ENCODE results near the gene KRTAP10-3.

DNA sequence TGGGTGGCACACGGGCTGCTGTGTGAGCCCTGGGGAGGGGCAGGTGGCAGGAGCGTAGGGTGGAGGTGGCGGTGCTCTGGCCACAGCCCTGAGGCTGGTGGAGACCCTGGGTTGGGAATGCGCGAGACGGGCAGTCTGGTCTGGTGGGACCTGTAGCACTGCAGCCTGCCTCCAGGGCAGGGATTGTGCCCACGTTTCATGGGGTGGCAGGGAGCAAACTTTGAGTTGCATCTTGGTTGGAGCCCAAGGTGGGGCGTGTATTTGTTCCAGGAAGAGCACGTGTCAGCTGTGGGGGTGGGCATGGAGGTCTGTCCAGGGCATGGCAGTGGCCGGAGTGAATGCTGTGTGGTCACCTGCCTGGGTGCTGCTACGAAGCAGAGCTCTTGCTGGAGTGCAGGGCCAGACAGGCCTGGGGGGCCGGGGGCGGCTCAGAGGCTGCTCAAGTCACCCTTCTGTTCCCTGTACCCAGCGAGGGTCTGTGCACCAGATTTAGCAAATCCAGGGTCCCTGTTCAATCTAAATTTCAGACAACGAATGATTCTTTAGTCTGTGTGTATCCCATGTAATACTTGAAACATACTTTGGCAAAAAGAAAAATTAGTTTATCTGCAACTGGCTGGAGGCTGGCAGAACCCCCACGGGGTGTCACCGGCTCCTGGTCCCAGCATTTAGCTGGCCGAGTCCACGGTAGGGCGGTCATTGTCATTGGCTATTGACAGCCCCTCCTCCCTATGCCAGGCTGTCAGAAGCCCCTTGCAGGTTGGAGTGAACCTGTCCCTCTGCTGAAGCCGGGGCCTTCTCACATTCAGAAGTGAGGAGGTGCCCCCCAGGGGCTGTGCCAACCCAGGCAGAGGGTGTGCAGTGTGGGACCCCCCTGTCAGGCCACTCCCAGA, 45.9 kb downstream of the KRTAP10-3 start:
- TF ChIP-seq, protein P1, sequence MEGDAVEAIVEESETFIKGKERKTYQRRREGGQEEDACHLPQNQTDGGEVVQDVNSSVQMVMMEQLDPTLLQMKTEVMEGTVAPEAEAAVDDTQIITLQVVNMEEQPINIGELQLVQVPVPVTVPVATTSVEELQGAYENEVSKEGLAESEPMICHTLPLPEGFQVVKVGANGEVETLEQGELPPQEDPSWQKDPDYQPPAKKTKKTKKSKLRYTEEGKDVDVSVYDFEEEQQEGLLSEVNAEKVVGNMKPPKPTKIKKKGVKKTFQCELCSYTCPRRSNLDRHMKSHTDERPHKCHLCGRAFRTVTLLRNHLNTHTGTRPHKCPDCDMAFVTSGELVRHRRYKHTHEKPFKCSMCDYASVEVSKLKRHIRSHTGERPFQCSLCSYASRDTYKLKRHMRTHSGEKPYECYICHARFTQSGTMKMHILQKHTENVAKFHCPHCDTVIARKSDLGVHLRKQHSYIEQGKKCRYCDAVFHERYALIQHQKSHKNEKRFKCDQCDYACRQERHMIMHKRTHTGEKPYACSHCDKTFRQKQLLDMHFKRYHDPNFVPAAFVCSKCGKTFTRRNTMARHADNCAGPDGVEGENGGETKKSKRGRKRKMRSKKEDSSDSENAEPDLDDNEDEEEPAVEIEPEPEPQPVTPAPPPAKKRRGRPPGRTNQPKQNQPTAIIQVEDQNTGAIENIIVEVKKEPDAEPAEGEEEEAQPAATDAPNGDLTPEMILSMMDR (conservative IDR thresholded peaks at IDR 0.05; ENCODE audit: low read depth, low read length) = no peak
- TF ChIP-seq EZH2 (IDR thresholded peaks at IDR 0.05; ENCODE audit: borderline replicate concordance, low read depth, low read length, poor library complexity, severe bottlenecking) = no peak

Measured in A673 (cell line).